Activated CD4-positive, CD25-positive, alpha-beta regulatory T cell treated with anti-CD3 and anti-CD28 coated beads, Interleukin-2, amount 50 U/mL, for 72 hours (primary cell): Measurements from ENCODE around the gene GLCE.
"Not testable (repeated sequence)": the region's sequence is repeated elsewhere in the genome, so short reads cannot be mapped to it uniquely, and the experiment has no call there.

ENCODE experiments used
- DNase-seq: peaks from one replicate; pipeline ENCODE4 v3.0.0; 2021

The GLCE gene

GRCh38 chr15:69138963-69139362, 21.5 kb upstream of the GLCE start:
- no peak for DNase-seq

- no peak for DNase-seq
Observed at GRCh38 chr15:69140306-69140705, 20.1 kb upstream of the GLCE start.

DNA sequence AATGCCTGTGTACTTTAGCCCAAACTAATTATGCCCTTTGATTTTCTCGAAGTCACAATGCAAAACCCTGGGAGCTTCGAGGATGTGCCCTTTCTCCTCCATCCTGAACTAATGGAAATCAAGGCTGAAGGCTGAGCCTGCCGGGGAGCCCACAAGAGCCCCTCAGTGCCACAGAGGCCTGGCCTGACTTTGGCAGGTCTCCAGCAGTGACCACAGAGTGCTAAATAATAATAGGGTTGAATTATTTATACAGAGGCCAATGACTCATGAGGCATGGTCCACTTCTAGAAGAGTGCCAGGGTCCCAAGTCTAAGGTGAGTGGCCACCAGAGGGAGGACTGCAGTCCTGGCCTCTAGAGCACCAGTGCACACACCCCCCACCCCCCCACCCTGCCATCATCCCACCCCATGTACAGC, 19.1 kb upstream of the GLCE start:
- no peak for DNase-seq

DNA sequence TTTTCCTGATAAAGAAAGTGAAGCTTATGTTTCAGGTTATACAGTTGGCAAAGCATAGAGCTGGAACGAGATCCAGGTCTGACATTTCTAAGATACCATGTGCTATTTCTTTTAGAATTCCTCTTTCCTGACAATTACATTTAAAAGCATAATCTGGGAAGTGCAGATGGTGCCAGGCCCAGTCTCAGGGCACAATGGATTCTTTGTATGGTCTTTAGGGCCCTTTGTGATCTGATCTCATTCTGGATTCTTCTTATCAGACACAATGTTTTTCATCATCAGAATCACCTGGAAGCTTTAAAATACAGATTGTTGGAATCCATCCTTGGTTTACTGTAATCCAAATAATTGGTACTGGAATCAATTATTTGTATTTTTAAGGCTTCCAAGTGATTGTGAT, 18.6 kb upstream of the GLCE start:
- no peak for DNase-seq

DNA sequence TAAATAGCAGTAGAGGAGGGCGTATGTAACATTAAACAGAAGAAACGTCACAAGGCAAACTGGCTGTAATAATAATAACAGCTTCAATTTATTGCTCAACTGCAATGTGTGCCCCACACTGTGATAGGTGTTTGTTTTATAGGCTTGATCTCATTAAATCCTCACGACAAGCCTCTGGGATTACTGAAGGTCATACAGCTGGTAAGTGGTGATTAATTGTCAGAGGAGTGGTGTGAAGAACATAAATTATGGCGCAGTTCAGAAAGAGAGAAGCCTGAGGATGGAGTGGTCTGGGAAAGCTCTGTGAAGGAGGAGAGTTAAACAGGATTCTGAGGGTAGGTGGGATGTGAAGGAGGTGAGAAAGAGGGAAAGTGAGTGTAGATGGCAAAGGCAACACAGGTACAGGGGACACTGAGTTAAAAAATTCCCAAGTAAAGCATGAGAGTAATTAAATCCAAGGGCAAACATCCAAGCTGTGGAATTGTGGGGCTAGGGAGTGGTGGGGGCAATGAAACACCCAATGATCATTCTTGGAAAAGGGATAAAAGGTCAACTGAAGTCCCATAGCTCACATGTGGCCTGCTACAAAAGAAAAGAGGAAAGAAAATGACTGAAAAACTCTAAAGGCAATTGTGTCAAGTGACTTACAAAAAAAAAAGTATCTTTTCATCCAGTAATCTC, 16.5 kb upstream of the GLCE start:
- DNase-seq = no peak

- DNase-seq = no peak
Observed at GRCh38 chr15:69144530-69144929, 15.9 kb upstream of the GLCE start.

- DNase-seq = no peak
Observed at GRCh38 chr15:69145149-69145693, 15.2 kb upstream of the GLCE start.

GRCh38 chr15:69145694-69146492, 14.5 kb upstream of the GLCE start:
- DNase-seq = no peak

DNA sequence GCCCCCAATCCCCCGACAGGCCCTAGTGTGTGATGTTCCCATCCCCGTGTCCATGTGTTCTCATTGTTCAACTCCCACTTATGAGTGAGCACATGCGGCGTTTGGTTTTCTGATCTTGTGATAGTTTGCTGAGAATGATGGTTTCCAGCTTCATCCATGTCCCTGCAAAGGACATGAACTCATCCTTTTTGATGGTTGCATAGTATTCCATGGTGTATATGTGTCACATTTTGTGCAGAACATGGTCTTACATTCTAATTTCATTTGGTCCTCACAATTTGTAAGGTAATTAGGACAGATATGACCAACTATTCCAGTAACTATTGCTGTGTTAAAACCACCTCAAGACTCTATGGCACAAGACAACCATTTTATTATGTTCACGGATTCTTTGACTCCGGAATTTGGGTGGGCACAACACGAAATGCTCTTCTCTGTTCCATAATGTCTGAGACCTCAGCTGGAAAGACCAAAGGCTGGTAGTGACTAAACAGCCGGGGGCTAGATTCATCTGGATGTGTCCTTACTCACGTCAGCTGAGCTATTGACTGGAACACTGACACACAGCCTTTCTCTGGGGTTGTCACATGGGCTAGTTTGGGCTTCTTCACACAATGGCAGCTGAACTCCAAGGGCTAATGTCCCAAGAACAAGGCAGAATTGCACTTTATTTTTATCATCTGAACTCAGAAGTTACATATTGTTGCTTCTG, 13.6 kb upstream of the GLCE start:
- no peak for DNase-seq

DNA sequence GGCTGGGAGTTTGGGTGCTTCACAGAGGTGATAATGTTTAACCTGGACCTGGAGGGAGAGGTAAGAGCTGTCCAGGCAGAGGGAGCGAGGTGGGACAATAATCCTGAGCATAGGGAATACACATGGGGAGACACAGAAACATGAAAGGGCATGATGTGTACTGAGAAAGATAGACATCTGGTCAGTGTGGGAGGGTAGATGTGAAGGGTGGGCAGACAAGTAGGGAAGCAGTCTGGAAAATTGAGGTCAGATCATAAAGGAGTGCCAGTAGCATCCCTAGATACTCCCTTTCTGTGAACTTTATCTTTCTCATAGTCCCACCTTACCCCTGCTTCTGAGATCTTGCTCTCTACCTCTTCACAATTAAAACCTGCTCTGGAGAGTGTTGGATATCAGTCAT, 12.0 kb upstream of the GLCE start:
- DNase-seq = no peak

GRCh38 chr15:69149163-69149562, 11.3 kb upstream of the GLCE start:
- no peak for DNase-seq

GRCh38 chr15:69149803-69150202, 10.6 kb upstream of the GLCE start:
- DNase-seq = no peak

DNA sequence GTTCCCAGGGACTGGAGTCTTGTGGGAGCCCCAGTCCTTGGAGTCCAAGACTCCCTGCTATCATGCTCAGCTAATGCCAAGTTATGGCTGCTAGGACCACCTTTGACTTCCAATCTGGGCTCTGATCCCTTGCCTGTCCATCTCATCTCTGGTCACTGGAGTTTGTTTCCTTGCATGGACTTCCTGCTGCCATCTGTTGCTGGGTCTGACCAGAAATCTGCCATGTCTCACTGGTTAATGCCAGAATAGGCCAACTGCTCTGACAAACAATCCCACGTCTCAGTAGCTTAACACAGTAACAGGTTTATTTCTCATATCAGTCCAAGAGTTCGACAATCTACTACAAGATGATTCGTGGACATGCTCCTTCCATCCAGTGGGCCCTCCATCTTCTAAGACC, 10.1 kb upstream of the GLCE start:
- DNase-seq = no peak

GRCh38 chr15:69150841-69151240, 9.6 kb upstream of the GLCE start:
- DNase-seq = no peak

DNA sequence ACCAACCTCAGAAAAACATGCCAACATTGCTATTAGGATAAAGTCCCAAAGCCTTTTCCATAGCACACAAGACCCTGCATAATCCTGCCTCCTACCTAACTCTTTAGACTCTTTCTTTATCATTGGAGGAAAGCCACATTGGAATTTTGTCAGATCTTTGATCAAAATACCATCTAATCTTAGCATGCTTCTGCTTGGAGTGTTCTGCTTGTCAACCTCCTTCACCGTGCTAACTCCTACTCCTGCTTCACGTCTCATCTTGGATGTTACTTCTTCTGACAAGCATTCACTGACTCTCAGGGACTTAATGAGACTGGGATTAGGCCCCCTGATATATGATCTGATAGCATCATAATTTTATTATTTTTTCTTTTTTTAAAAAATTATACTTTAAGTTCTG, 7.4 kb upstream of the GLCE start:
- no peak for DNase-seq

DNA sequence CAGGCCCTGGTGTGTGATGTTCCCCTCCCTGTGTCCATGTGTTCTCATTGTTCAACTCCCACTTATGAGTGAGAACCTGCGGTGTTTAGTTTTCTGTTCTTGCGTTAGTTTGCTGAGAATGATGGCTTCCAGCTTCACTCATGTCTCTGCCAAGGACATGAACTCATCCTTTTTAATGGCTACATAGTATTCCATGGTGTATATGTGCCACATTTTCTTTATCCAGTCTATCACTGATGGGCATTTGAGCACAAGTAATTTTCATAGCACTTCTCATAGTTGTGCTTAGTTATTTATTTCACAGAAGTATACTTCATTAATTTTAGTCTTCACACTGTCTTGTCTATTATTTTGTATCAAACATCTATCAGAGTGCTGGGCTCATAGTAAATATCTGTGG, 6.8 kb upstream of the GLCE start:
- not testable (repeated sequence) for DNase-seq

DNA sequence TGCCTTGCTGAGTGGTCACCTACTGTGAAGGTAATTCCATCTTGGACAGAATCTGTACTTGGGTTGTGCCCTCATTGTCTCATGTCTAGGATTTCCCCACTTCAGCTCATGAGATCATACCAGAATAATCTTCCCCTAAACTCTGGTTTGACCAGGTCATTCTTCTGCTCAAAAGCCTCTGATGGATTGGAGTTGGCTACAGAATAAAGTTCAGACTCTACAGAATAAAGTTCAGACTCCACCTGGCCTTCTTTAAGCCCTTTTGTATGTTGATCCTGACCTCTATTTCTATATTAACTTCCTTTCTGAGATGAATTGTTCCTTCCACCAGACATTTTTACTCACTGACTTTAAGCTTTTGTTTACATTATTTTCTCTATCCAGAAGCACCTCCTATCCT, 6.4 kb upstream of the GLCE start:
- DNase-seq = no peak

DNA sequence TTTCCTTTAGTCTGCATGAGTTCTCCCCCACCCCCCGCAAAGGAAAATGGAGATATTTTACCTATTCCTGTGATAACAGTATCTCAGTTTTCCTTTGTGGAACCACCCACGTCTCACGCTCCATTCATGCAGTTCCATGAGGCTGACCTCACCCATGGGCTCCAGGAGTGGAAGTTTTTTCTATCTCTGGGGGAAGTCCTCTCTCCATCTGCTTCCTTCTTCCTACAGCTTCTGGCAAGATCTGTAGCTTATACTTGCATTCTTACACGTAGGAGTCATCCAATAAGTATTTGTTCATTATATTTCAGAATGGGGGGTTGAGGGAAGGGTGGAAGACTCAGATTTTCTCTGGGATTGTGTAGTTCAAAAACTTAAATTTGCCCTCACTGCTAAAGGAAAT, 5.8 kb upstream of the GLCE start:
- DNase-seq = no peak

- no peak for DNase-seq
Observed at GRCh38 chr15:69156736-69157381, 3.6 kb upstream of the GLCE start.

DNA sequence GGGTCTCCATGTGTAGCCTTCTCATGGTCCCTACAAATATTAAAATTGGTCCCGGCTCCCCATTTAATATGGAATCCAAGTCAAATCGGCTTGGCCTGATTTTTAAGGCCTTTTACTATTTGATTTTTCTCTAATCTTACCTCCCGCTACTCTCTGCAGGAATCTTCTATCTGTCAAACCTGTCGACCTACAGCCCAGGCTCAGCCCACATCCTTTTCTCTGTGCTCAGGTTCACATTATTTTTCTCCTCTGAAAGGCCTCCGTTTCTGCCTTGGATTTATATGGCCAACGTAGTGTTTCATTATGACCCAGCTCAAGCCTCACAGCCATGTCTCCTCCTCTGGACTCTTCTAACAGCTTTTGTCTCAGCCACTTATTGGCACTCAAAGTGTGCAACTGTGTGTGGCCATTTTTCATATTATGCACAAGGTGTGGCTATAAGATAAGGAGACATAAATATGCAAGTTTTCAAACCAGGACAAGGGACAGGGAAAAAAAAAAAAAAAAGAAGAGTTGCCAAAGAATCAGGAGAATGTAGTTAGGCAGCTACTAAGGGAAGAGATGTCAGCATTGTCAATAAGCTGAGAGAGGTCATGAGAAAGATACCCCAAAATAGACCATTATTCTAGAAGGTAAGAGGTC, 2.1 kb upstream of the GLCE start:
- DNase-seq = no peak

DNA sequence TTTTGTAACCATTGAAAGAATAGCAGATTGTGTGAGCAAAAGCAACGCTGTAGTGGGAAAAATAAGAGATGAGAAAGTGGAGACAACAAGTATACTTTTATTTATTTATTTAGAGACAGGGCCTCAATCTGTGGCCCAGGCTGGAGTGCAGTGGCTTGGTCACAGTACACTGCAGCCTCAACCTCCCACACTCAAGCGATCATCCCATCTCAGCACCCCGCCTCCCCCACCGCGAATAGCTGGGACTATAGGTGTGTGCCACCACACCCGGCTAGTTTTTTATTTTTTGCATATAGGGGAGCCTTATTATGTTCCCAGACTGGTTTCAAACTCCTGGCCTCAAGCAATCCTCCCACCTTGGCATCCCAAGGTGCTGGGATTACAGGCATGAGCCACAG, 1.6 kb upstream of the GLCE start:
- no peak for DNase-seq

DNA sequence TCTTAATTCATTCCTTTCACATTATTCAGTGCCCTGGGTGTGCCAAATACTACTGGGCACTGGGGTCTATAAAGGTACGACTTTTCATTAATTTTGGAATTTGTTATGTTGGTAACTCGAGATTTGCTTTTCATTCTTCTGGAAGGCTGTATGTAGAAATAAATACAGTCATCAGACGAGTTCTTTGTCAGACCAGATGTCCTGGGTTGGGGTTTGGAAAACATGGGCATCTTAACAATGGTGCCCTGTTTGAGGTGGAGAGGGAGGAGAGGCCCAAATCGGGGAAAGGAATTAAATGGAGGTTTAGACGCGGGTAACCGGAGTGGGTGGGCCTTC, 662 bp upstream of the GLCE start:
- no peak for DNase-seq
